Measurements from ENCODE around the gene SPATA7. TPM values are rescaled to one million over a fixed set of nuclear protein-coding genes. Genes with fewer than 3 reads are reported as not detected.

SPATA7 gene
- total and polyA plus RNA-seq, 2 experiments from 2014 or later, result 16.5 to 17.8 TPM

- TF ChIP-seq ETS1 (IDR thresholded peaks at IDR 0.05), result no peak
- TF ChIP-seq CTCF (conservative IDR thresholded peaks at IDR 0.05; ENCODE audit: low read depth in 2 of 2), result no peak
- no peak for TF ChIP-seq POLR2AphosphoS5 (IDR thresholded peaks at IDR 0.05; ENCODE audit: low read depth)
- no peak for TF ChIP-seq EZH2 (IDR thresholded peaks at IDR 0.05; ENCODE audit: low read depth, unreplicated experiment)
- TF ChIP-seq ZNF114 (CRISPR knock-in tag; IDR thresholded peaks at IDR 0.05), result no peak
- TF ChIP-seq REST (IDR thresholded peaks at IDR 0.05; ENCODE audit: unreplicated experiment), result no peak
- TF ChIP-seq STAT1 (IDR thresholded peaks at IDR 0.05; ENCODE audit: unreplicated experiment), result no peak
- no peak for TF ChIP-seq CREB1 (CRISPR knock-in tag; IDR thresholded peaks at IDR 0.05; ENCODE audit: low read depth)
- TF ChIP-seq NANOG (IDR thresholded peaks at IDR 0.05; ENCODE audit: borderline replicate concordance), result no peak
- no peak for TF ChIP-seq EZH2phosphoT487 (IDR thresholded peaks at IDR 0.05; ENCODE audit: unreplicated experiment)
These were observed 16.0 kb upstream of the SPATA7 start (continued) for GRCh38 chr14:88369496-88369895.

GRCh38 chr14:88379706-88380343, 5.6 kb upstream of the SPATA7 start:
- peak; percentile 94 for ATAC-seq
- H3K36me3 ChIP-seq (ENCODE audit: insufficient read depth), result no peaks in the 10 kb centered on the region
- H4K20me1 ChIP-seq (replicated peaks; ENCODE audit: insufficient read depth), result no peaks in the 10 kb centered on the region
- H3K4me1 ChIP-seq (ENCODE audit: insufficient read depth), result no peaks in the 10 kb centered on the region; the same call in 1 of the 2 replicates
- Mint-ChIP-seq H3K27me3 (ENCODE audit: insufficient read depth, low read depth, poor library complexity) (peaks cover 8% of the 10 kb centered on the region), H3K4me1 (peaks cover 14% of the 10 kb centered on the region; the same call in 2 of the 3 replicates), H3K9me3 (peaks cover 16% of the 10 kb centered on the region; the same call in 2 of the 3 replicates), H3K36me3 (ENCODE audit: low read depth) (peaks cover 2% of the 10 kb centered on the region; the same call in 1 of the 3 replicates), H3K4me3 (no peak overlapping the region), H3K27ac (no peak overlapping the region)
- H3F3A ChIP-seq (replicated peaks; ENCODE audit: low read depth), result no peaks in the 10 kb centered on the region
- peak overlapping the region; percentile 80 for H2AFZ ChIP-seq
- peak; percentile 23 for DNase-seq (ENCODE audit: low spot score)
- no peak overlapping the region for H3K4me3 ChIP-seq
- no peak overlapping the region for H3K4me2 ChIP-seq
- no peaks in the 10 kb centered on the region for H3K27me3 ChIP-seq (ENCODE audit: insufficient read depth)
- no peaks in the 10 kb centered on the region for H3K9me2 ChIP-seq (ENCODE audit: insufficient read depth)
- no peak overlapping the region for H3K27ac ChIP-seq (ENCODE audit: low read depth)
- no peaks in the 10 kb centered on the region for H3K79me2 ChIP-seq (replicated peaks; ENCODE audit: insufficient read depth)
- no peak for TF ChIP-seq ZNF462 (CRISPR knock-in tag; IDR thresholded peaks at IDR 0.05)

Data from GM23338 (cell line).